ENCODE results near the gene ST6GALNAC5.

ST6GALNAC5 gene

DNA sequence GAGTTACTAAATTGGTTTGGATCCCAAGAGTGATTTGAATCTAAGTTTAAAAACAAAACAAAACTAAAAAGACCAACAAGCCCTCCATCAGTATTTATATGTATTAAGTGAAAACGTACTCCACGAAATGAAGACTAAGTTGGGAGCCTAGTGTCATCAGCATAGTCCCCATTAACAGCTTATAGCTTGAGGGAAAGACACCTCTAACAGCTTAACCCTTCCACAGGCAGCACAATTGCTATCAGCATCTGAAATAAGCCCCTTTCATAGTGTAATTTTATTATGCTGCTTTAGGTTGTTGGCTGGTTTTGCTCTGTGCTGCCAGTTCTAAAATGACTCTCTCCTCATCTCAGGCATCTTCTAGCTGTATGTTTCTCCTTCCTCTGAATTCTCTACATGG lies 25.8 kb upstream of the ST6GALNAC5 start:
- TF ChIP-seq, protein P1, sequence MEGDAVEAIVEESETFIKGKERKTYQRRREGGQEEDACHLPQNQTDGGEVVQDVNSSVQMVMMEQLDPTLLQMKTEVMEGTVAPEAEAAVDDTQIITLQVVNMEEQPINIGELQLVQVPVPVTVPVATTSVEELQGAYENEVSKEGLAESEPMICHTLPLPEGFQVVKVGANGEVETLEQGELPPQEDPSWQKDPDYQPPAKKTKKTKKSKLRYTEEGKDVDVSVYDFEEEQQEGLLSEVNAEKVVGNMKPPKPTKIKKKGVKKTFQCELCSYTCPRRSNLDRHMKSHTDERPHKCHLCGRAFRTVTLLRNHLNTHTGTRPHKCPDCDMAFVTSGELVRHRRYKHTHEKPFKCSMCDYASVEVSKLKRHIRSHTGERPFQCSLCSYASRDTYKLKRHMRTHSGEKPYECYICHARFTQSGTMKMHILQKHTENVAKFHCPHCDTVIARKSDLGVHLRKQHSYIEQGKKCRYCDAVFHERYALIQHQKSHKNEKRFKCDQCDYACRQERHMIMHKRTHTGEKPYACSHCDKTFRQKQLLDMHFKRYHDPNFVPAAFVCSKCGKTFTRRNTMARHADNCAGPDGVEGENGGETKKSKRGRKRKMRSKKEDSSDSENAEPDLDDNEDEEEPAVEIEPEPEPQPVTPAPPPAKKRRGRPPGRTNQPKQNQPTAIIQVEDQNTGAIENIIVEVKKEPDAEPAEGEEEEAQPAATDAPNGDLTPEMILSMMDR (IDR thresholded peaks at IDR 0.05), result no peak
- Histone ChIP-seq H3K9me3 (no peaks in the 10 kb centered on the region), H3K27me3 (no peaks in the 10 kb centered on the region), H3K4me1 (no peaks in the 10 kb centered on the region), H3K4me3 (no peak overlapping the region), H3K27ac (no peak overlapping the region), H3K36me3 (no peaks in the 10 kb centered on the region)
- no peak for DNase-seq
- intact Hi-C loops (cut with DNase I; ENCODE audit: low total_unique reads), result no loop called here

DNA sequence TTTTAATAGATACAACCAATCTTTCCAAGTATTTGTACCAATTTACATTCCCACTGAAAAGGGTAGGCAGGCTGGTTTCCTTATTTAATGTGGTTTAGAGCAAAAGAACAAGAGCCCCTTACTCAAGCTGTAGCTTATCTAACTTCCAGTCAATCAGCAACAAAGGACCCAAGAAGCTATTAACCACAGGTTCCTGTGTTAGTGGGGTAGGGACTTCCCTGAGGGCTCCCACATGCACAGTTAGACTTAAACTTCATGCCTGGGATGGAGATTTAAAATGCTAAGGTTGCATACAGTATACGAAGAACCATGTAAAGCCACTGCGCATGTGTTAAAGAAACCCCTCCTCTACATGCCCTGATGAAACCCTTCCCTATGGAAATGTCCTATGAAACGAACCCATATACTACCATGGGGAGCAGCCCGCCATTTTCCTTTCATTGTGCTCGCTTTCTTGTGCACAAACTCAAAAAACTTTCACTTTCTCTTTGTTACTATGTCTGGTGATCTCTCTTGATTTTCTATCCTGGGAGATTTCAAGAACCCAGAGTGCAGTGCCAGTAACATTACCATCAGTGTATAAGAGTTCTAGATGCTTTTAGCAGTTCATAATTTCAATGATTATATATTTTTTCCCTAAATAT lies 23.3 kb upstream of the ST6GALNAC5 start:
- H3K27ac ChIP-seq, result no peak overlapping the region
- H3K4me3 ChIP-seq, result no peak overlapping the region
- intact Hi-C loops (cut with DNase I; ENCODE audit: low total_unique reads), result no loop called here
- TF ChIP-seq, protein P1 (IDR thresholded peaks at IDR 0.05), result no peak
- H3K36me3 ChIP-seq, result no peaks in the 10 kb centered on the region
- no peaks in the 10 kb centered on the region for H3K4me1 ChIP-seq
- peaks cover 0 to 7% (median 0%) of the 10 kb centered on the region in 3 donors for H3K9me3 ChIP-seq
- DNase-seq, result no peak
- no peaks in the 10 kb centered on the region for H3K27me3 ChIP-seq

DNA sequence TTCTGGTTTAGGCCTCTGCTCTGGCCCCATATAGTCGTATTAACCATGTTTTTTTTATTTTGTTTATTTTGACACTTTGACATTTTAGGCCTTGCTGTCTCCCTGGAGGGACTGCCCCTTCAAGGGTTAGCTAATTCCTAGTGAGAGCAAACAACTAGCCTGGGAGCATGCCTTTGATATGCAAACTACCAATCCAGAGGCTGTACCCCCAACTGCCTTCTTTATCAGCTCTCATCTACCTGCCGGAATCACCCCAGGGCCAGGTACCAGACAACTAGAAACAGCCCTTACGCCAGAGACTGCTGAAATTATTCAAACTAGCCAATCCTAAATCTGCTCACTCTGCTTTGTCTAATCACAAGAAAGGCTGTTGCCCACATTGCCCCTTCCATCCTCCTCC lies 13.0 kb upstream of the ST6GALNAC5 start:
- no peaks in the 10 kb centered on the region for H3K4me1 ChIP-seq
- no peaks in the 10 kb centered on the region for H3K9me3 ChIP-seq
- no peak overlapping the region for H3K4me3 ChIP-seq
- intact Hi-C loops (cut with DNase I; ENCODE audit: low total_unique reads), result no loop called here
- DNase-seq, result no peak
- TF ChIP-seq, protein P1 (IDR thresholded peaks at IDR 0.05), result no peak
- no peaks in the 10 kb centered on the region for H3K36me3 ChIP-seq
- H3K27me3 ChIP-seq, result no peaks in the 10 kb centered on the region
- H3K27ac ChIP-seq, result no peak overlapping the region

DNA sequence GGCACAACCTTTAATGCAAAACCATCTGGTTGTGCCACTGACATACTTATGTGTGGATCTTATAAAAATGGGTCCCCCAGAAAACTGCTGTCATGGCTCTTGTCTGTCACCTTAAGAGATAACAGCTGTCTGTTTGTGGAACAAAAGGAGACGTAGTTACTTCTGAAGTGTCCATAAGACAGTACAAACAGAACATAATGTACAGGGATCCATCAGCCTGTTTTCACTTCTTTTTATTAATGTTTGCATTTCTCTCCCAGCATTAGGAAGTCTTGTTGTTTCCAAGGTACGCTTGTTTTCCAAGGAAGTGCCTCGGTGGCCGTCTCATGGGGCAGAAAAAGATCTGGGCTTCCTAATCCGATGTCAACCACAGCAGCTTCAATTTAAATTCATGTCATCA lies 11.2 kb upstream of the ST6GALNAC5 start:
- Histone ChIP-seq H3K36me3 (no peaks in the 10 kb centered on the region), H3K4me3 (no peak overlapping the region), H3K27ac (no peak overlapping the region), H3K4me1 (no peaks in the 10 kb centered on the region), H3K27me3 (no peaks in the 10 kb centered on the region), H3K9me3 (no peaks in the 10 kb centered on the region)
- DNase-seq, result no peak
- intact Hi-C loops (cut with DNase I; ENCODE audit: low total_unique reads), result no loop called here
- TF ChIP-seq, protein P1 (IDR thresholded peaks at IDR 0.05), result no peak

DNA sequence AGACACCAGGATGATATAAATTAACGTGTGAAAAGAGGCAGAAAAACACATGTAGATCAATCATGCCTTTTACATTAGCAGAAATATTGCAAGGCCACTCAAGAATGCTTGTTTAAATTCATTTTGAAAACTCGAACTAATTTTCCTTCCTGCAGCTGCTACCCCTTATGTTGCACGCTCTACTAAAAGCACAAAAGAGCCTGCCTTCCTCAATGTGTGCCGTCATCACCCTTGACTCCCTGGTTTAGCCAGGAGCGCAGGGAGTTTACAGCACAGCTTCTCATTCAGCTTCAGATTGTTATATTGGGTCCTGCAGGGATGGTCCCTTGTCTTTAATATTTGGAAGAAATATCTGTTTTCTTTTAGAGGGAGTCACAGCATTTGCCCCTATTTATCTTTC lies 10.1 kb upstream of the ST6GALNAC5 start:
- DNase-seq, result no peak
- no peaks in the 10 kb centered on the region for H3K9me3 ChIP-seq
- intact Hi-C loops (cut with DNase I; ENCODE audit: low total_unique reads), result no loop called here
- TF ChIP-seq, protein P1 (IDR thresholded peaks at IDR 0.05), result no peak
- H3K27me3 ChIP-seq, result no peaks in the 10 kb centered on the region
- H3K4me3 ChIP-seq, result no peak overlapping the region
- no peaks in the 10 kb centered on the region for H3K4me1 ChIP-seq
- H3K36me3 ChIP-seq, result no peaks in the 10 kb centered on the region
- no peak overlapping the region for H3K27ac ChIP-seq

DNA sequence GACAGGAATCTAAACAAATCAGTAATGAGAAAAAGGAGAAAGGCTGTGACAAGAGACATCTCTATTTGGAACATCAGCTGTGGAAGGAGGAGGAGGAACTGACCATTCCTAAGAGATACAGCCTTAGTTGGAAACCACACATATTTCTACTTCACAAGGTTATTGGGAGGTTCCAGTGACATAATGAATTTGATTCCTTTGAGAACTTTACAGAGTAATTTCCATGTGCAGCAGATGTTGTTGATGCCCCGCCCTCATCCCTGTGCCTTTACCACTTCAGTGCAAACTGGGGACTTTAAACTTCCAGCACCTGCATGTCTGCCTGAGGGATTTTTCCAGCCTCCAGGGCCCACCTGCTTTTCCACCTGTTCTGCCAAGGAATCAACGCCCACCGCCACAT lies 9.3 kb upstream of the ST6GALNAC5 start:
- TF ChIP-seq, protein P1 (IDR thresholded peaks at IDR 0.05), result no peak
- no peaks in the 10 kb centered on the region for H3K27me3 ChIP-seq
- no peak overlapping the region for H3K4me3 ChIP-seq
- intact Hi-C loops (cut with DNase I; ENCODE audit: low total_unique reads), result no loop called here
- H3K4me1 ChIP-seq, result no peaks in the 10 kb centered on the region
- DNase-seq, result no peak
- H3K27ac ChIP-seq, result no peak overlapping the region
- H3K36me3 ChIP-seq, result no peaks in the 10 kb centered on the region
- no peaks in the 10 kb centered on the region for H3K9me3 ChIP-seq

Measured in tibial artery (tissue), 4 donors.